GM12891 (cell line): ENCODE measurements around the gene LDB2.

ENCODE experiments used
- POLR2A ChIP-seq: IDR thresholded peaks from 2 replicates; pipeline ENCODE4 v1.6.1; 2011; ENCODE audit warnings: low read depth, low read length, control low read depth
- POLR2AphosphoS5 ChIP-seq: IDR thresholded peaks from 2 replicates; pipeline ENCODE4 v1.6.1; 2011; ENCODE audit warnings: low read depth, low read length, control low read depth
- POU2F2 ChIP-seq: IDR thresholded peaks from 2 replicates; pipeline ENCODE4 v1.6.1; 2011; ENCODE audit warnings: low read depth, mild to moderate bottlenecking, control low read depth, low read length, moderate library complexity
- SPI1 ChIP-seq: IDR thresholded peaks from 2 replicates; pipeline ENCODE4 v1.6.1; 2011; ENCODE audit warnings: low read depth, low read length, control low read depth
- TAF1 ChIP-seq: IDR thresholded peaks from 2 replicates; pipeline ENCODE4 v1.6.1; 2011; ENCODE audit warnings: low read depth, low read length, control low read depth

DNA sequence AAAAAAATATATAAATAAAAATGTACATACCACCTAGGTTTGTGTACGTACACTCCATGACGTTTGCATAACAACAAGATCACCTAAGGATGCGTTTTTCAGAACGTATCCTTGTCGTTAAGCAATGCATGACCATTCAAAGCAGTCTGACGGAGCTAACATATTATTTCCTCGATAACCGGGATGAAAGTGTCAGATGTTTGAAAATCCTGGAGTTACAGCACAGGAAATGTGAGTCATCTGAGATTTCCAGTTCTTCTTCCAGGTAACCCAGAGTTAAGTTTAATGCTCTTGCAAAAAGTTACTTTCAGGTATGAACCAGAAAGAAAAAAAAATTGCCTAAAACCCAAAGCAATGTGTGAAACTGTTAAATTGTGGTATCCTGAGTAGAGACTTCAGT lies 107.9 kb downstream of the LDB2 start:
- no peak for TF ChIP-seq POLR2AphosphoS5
- no peak for TF ChIP-seq SPI1
- no peak for TF ChIP-seq POLR2A
- TF ChIP-seq TAF1: no peak
- no peak for TF ChIP-seq POU2F2
